Measurements from ENCODE around the gene USP49.
"Not testable (repeated sequence)": the region's sequence is repeated elsewhere in the genome, so short reads cannot be mapped to it uniquely, and the experiment has no call there.

USP49 gene

GRCh38 chr6:41895300-41896233 is at the start of gene USP49:
TSS of gene USP49 (minus strand) at chr6:41895375. CDS start at chr6:41806983, 88,392 bp downstream.
- no peaks in the 10 kb centered on the region; the same call in none of the 2 replicates for H3K79me2 ChIP-seq (ENCODE audit: low read length)
- H3K4me3 ChIP-seq (ENCODE audit: low read length), result peak within 1 kb of the TSS; percentile 88
- TF ChIP-seq CTCF (IDR thresholded peaks at IDR 0.05; ENCODE audit: low read depth, low read length) (no peak), EZH2phosphoT487 (IDR thresholded peaks at IDR 0.05; ENCODE audit: low read depth) (no peak)
- H3K9me3 ChIP-seq (ENCODE audit: insufficient read depth, low read length), result no peaks in the 10 kb centered on the region
- H4K20me1 ChIP-seq (ENCODE audit: insufficient read depth, low read length), result no peaks in the 10 kb centered on the region
- peak within 1 kb of the TSS; percentile 93 for H2AFZ ChIP-seq (ENCODE audit: low read depth, low read length)
- H3K27ac ChIP-seq (ENCODE audit: low read length), result peak within 1 kb of the TSS; percentile 81
- H3K9ac ChIP-seq (ENCODE audit: low read length), result peak within 1 kb of the TSS; percentile 88
- H3K36me3 ChIP-seq (replicated peaks; ENCODE audit: low read depth, low read length), result no peaks in the 10 kb centered on the region
- H3K4me2 ChIP-seq (ENCODE audit: low read length), result peak within 1 kb of the TSS; percentile 98
- H3K4me1 ChIP-seq (ENCODE audit: low read length), result peaks cover 16% of the 10 kb centered on the region
- no peaks in the 10 kb centered on the region for H3K27me3 ChIP-seq (ENCODE audit: low read depth, low read length)

GRCh38 chr6:41943456-41943855 is 48.3 kb upstream of the USP49 start:
- H3K79me2 ChIP-seq (ENCODE audit: low read length), result peaks cover 13% of the 10 kb centered on the region; the same call in 1 of the 2 replicates
- H2AFZ ChIP-seq (ENCODE audit: low read depth, low read length), result no peak overlapping the region
- H3K4me2 ChIP-seq (ENCODE audit: low read length), result no peak overlapping the region
- no peaks in the 10 kb centered on the region for H3K9me3 ChIP-seq (ENCODE audit: insufficient read depth, low read length)
- TF ChIP-seq EZH2phosphoT487 (IDR thresholded peaks at IDR 0.05; ENCODE audit: low read depth), result no peak
- TF ChIP-seq CTCF (IDR thresholded peaks at IDR 0.05; ENCODE audit: low read depth, low read length), result no peak
- H3K36me3 ChIP-seq (replicated peaks; ENCODE audit: low read depth, low read length), result no peaks in the 10 kb centered on the region
- peaks cover 13% of the 10 kb centered on the region for H3K4me1 ChIP-seq (ENCODE audit: low read length)
- no peaks in the 10 kb centered on the region for H3K27me3 ChIP-seq (ENCODE audit: low read depth, low read length)
- H3K4me3 ChIP-seq (ENCODE audit: low read length), result no peak overlapping the region
- H3K9ac ChIP-seq (ENCODE audit: low read length), result no peak overlapping the region
- H4K20me1 ChIP-seq (ENCODE audit: insufficient read depth, low read length), result no peaks in the 10 kb centered on the region
- H3K27ac ChIP-seq (ENCODE audit: low read length), result no peak overlapping the region

- H3K9me3 ChIP-seq (ENCODE audit: insufficient read depth, low read length); H3K4me2 ChIP-seq (ENCODE audit: low read length); H3K4me3 ChIP-seq (ENCODE audit: low read length); H3K27me3 ChIP-seq (ENCODE audit: low read depth, low read length); H4K20me1 ChIP-seq (ENCODE audit: insufficient read depth, low read length); H3K36me3 ChIP-seq (replicated peaks; ENCODE audit: low read depth, low read length); H3K9ac ChIP-seq (ENCODE audit: low read length); H3K27ac ChIP-seq (ENCODE audit: low read length); H2AFZ ChIP-seq (ENCODE audit: low read depth, low read length): not testable (repeated sequence)
- peaks cover 13% of the 10 kb centered on the region for H3K4me1 ChIP-seq (ENCODE audit: low read length)
- peaks cover 13% of the 10 kb centered on the region; the same call in 1 of the 2 replicates for H3K79me2 ChIP-seq (ENCODE audit: low read length)
Measured at GRCh38 chr6:41942882-41943281, 47.7 kb upstream of the USP49 start.

- Histone ChIP-seq H4K20me1 (ENCODE audit: insufficient read depth, low read length) (no peaks in the 10 kb centered on the region), H3K79me2 (ENCODE audit: low read length) (peaks cover 13% of the 10 kb centered on the region; the same call in 1 of the 2 replicates), H3K4me2 (ENCODE audit: low read length) (peak overlapping the region; percentile 88), H3K36me3 (replicated peaks; ENCODE audit: low read depth, low read length) (no peaks in the 10 kb centered on the region), H3K27me3 (ENCODE audit: low read depth, low read length) (no peaks in the 10 kb centered on the region), H3K9me3 (ENCODE audit: insufficient read depth, low read length) (no peaks in the 10 kb centered on the region), H3K27ac (ENCODE audit: low read length) (peak overlapping the region; percentile 7; the same call in 1 of the 2 replicates), H3K4me1 (ENCODE audit: low read length) (peaks cover 13% of the 10 kb centered on the region), H3K9ac (ENCODE audit: low read length) (peak overlapping the region; percentile 69), H2AFZ (ENCODE audit: low read depth, low read length) (peak overlapping the region; percentile 97), H3K4me3 (ENCODE audit: low read length) (peak overlapping the region; percentile 90)
- no peak for TF ChIP-seq EZH2phosphoT487 (IDR thresholded peaks at IDR 0.05; ENCODE audit: low read depth)
- no peak for TF ChIP-seq CTCF (IDR thresholded peaks at IDR 0.05; ENCODE audit: low read depth, low read length)
Measured at GRCh38 chr6:41942067-41942851, 47.1 kb upstream of the USP49 start.
